ENCODE data around the gene WNT7A. TPM values are rescaled to one million over a fixed set of nuclear protein-coding genes. Genes with fewer than 3 reads are reported as not detected.

Gene WNT7A
- total RNA-seq, 2 donors from 2014 or later = 0.11 TPM; not detected in 1

DNA sequence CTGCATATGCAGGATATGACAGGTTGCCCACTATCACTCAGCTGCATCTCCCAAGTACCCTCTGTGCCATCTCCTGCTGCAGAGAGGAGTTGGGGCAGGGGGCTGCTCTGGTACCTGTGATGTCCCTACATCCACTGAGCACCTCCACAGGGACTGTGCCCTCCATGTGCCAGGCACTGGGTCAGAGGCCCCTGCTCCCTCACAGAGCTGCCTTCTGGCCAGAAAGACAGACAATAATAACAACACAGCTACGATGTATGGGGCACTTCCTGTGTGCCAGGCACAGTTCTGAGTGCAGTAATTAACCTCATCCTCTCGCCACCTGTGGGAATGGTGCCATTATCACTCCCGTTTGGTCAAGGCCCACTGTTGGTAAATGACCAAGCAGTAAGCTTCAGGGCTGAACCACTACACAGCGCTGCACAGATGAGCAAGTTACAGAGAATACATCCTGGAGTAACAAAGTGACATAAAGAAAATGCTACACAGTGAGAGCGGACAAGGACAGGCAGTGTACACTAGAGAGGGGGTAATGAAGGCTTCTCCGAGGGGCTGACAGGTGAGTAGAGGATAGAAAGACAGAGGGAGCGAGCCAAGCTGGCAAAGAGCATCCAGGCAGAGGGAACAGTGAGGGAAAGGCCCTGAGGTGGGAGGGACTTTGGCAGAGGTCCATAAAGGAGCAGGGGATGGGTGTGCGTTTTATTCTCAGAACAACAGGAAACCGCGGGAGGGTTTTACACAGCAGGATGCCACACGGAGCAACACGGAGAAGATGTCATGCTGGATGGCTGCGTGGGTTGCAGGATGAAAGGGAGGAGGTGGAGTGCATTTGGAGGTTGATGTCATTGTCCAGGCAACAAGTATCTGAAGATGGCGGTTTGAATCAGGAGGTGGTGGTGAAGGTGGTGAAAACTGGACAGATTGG lies 13.6 kb downstream of the WNT7A start:
- H3K27ac ChIP-seq = no peak overlapping the region
- DNase-seq (ENCODE audit: low spot score) = no peak
- H3K9me3 ChIP-seq = no peaks in the 10 kb centered on the region
- H3K36me3 ChIP-seq = no peaks in the 10 kb centered on the region
- no peaks in the 10 kb centered on the region for H3K4me1 ChIP-seq (replicated peaks)
- H3K4me3 ChIP-seq = no peak overlapping the region
- TF ChIP-seq POLR2A (IDR thresholded peaks at IDR 0.05) (no peak), POLR2AphosphoS5 (IDR thresholded peaks at IDR 0.05) (no peak)
- TF ChIP-seq, protein P1, sequence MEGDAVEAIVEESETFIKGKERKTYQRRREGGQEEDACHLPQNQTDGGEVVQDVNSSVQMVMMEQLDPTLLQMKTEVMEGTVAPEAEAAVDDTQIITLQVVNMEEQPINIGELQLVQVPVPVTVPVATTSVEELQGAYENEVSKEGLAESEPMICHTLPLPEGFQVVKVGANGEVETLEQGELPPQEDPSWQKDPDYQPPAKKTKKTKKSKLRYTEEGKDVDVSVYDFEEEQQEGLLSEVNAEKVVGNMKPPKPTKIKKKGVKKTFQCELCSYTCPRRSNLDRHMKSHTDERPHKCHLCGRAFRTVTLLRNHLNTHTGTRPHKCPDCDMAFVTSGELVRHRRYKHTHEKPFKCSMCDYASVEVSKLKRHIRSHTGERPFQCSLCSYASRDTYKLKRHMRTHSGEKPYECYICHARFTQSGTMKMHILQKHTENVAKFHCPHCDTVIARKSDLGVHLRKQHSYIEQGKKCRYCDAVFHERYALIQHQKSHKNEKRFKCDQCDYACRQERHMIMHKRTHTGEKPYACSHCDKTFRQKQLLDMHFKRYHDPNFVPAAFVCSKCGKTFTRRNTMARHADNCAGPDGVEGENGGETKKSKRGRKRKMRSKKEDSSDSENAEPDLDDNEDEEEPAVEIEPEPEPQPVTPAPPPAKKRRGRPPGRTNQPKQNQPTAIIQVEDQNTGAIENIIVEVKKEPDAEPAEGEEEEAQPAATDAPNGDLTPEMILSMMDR (IDR thresholded peaks at IDR 0.05) = no peak
- intact Hi-C loops (cut with DNase I) = no loop called here
- WGBS = 41% methylated on average over 14 of the region's 14 CpGs
- peaks cover 3% of the 10 kb centered on the region for H3K27me3 ChIP-seq (replicated peaks; ENCODE audit: insufficient read depth)

DNA sequence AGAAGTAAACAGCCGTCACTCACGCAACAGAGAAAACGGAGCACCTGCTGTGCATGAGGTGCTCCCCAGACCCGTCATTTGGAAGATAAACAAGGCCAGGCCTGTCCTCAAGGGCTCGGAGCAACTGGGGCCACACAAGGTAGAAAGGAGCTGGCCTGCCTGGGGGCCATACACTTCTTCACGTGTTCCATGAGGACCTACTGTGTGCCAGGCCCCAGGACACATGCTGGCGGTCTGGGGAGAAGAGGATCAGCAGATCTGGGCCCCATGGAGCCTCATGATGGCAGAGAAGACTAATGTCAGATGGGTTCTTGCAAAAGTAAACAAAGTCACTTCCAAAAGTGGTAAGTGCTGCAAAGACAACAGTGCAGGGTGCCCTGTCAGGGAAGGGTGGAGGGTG lies 14.3 kb downstream of the WNT7A start:
- intact Hi-C loops (cut with DNase I) = no loop called here
- H3K27ac ChIP-seq = no peak overlapping the region
- 68% methylated on average over 7 of the region's 7 CpGs for WGBS
- no peaks in the 10 kb centered on the region for H3K4me1 ChIP-seq (replicated peaks)
- H3K36me3 ChIP-seq = no peaks in the 10 kb centered on the region
- H3K4me3 ChIP-seq = no peak overlapping the region
- TF ChIP-seq, protein P1 (IDR thresholded peaks at IDR 0.05) = no peak
- TF ChIP-seq POLR2AphosphoS5 (IDR thresholded peaks at IDR 0.05) (no peak), POLR2A (IDR thresholded peaks at IDR 0.05) (no peak)
- no peaks in the 10 kb centered on the region for H3K9me3 ChIP-seq
- H3K27me3 ChIP-seq (replicated peaks; ENCODE audit: insufficient read depth) = peaks cover 3% of the 10 kb centered on the region
- no peak for DNase-seq (ENCODE audit: low spot score)

DNA sequence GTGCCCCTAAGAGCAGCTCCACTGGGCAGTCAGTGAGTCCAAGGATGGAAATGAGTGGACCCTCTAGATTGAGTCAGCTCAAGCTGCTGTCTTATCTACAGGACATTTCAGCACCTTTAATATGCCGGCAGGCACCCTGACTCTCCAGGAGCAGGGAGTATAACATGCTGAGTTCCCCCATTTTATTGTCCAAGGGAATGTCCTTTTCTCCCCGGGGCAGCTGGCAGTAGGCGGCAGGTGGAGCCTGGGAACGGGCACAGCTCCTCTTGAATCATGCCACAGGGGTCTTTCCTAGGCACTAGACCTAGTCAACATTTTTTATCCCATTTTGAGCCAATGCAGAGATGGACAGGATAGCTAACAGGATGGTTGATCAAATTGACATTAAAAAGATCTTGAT lies 14.8 kb downstream of the WNT7A start:
- intact Hi-C loops (cut with DNase I) = no loop called here
- TF ChIP-seq POLR2AphosphoS5 (IDR thresholded peaks at IDR 0.05) (no peak), POLR2A (IDR thresholded peaks at IDR 0.05) (no peak)
- TF ChIP-seq, protein P1 (IDR thresholded peaks at IDR 0.05) = no peak
- WGBS = 70% methylated on average over 4 of the region's 4 CpGs
- H3K4me3 ChIP-seq = no peak overlapping the region
- no peaks in the 10 kb centered on the region for H3K36me3 ChIP-seq
- no peaks in the 10 kb centered on the region for H3K4me1 ChIP-seq (replicated peaks)
- H3K27me3 ChIP-seq (replicated peaks; ENCODE audit: insufficient read depth) = peaks cover 3% of the 10 kb centered on the region
- no peaks in the 10 kb centered on the region for H3K9me3 ChIP-seq
- H3K27ac ChIP-seq = no peak overlapping the region
- no peak for DNase-seq (ENCODE audit: low spot score)

DNA sequence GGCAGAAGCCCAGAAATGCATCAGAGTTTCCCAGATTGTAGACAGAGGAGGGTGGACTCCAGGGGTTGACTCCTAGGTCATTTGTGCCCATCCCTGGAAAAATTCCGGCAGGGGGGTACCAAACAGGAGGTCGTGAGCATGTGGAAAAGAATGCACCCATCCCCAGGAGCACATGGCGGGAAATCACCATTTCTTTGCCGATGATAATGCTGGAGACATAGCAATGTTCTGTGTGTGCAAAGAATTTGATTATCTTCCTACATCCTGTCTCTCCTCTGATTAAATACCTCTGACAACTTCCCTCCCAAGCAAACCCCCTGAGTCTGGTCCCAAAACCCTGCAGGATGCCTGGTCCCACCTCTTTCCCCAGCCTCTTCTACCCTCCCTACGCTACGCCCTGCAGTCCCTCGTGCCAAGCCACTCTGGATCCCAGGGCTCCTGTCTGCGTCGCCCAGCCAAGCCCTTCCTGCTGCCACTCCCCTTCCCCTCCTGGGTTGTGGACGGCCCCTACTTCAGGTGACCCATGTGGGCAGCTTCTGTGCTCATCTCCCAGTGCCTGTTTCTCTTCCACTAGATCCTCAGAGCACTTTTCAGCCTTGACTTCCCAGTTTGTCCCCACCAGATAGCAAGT lies 15.8 kb downstream of the WNT7A start:
- no peak overlapping the region for H3K4me3 ChIP-seq
- TF ChIP-seq POLR2AphosphoS5 (IDR thresholded peaks at IDR 0.05) (no peak), POLR2A (IDR thresholded peaks at IDR 0.05) (no peak)
- TF ChIP-seq, protein P1 (IDR thresholded peaks at IDR 0.05) = no peak
- WGBS = 69% methylated on average over 10 of the region's 10 CpGs
- peaks cover 3% of the 10 kb centered on the region for H3K27me3 ChIP-seq (replicated peaks; ENCODE audit: insufficient read depth)
- intact Hi-C loops (cut with DNase I) = no loop called here
- no peaks in the 10 kb centered on the region for H3K9me3 ChIP-seq
- H3K36me3 ChIP-seq = no peaks in the 10 kb centered on the region
- no peak for DNase-seq (ENCODE audit: low spot score)
- H3K27ac ChIP-seq = no peak overlapping the region
- no peaks in the 10 kb centered on the region for H3K4me1 ChIP-seq (replicated peaks)

All from prostate gland (tissue), 2 donors.